SK-N-SH (cell line): ENCODE results near the gene GIMAP4.

ENCODE experiments used
- CHD2 ChIP-seq: fragments of 150-350 bp; IDR thresholded peaks from 2 replicates; pipeline ENCODE4 v1.6.1; 2018; ENCODE audit warnings: low read length; ENCODE audit not compliant: partially characterized antibody
- CTCF ChIP-seq: fragments of 200-600 bp; sonication (generic); IDR thresholded peaks from 2 replicates; pipeline ENCODE4 v1.6.1; 2017; ENCODE audit warnings: antibody characterized with exemption, mild to moderate bottlenecking, moderate library complexity
- EZH2phosphoT487 ChIP-seq: fragments of 200-600 bp; sonication (generic); IDR thresholded peaks from 2 replicates; pipeline ENCODE4 v1.6.1; 2017; ENCODE audit warnings: low read depth, mixed run types, mild to moderate bottlenecking, antibody characterized with exemption, moderate library complexity, borderline replicate concordance
- FOSL2 ChIP-seq: IDR thresholded peaks from 2 replicates; pipeline ENCODE4 v1.4.0; 2012; ENCODE audit warnings: low read depth, mild to moderate bottlenecking, moderate library complexity, borderline replicate concordance
- GABPA ChIP-seq: IDR thresholded peaks from 2 replicates; pipeline ENCODE4 v1.4.0; 2012; ENCODE audit warnings: low read depth, mild to moderate bottlenecking
- IRF3 ChIP-seq: fragments of 150-350 bp; IDR thresholded peaks from 2 replicates; pipeline ENCODE4 v1.6.1; 2016; ENCODE audit warnings: mild to moderate bottlenecking, low read depth, low read length
- PBX3 ChIP-seq: IDR thresholded peaks from 2 replicates; pipeline ENCODE4; 2012
- RCOR1 ChIP-seq: fragments of 150-350 bp; IDR thresholded peaks from 2 replicates; pipeline ENCODE4 v1.6.1; 2017; ENCODE audit warnings: antibody characterized with exemption, low read length
- REST ChIP-seq: IDR thresholded peaks from 2 replicates; pipeline ENCODE4 v1.6.1; 2012; ENCODE audit warnings: mild to moderate bottlenecking, low read depth, low read length, moderate library complexity
- RFX5 ChIP-seq: IDR thresholded peaks from 2 replicates; pipeline ENCODE4 v1.6.1; 2012; ENCODE audit warnings: mild to moderate bottlenecking, improper control_type of control experiment, low read length
- TAF1 ChIP-seq: IDR thresholded peaks from 2 replicates; pipeline ENCODE4 v1.6.1; 2012; ENCODE audit warnings: low read depth, mild to moderate bottlenecking, low read length, moderate library complexity, borderline replicate concordance
- TF ChIP-seq, protein P1 (sequence below): fragments of 150-350 bp; IDR thresholded peaks from 2 replicates; pipeline ENCODE4 v1.6.1; 2017; ENCODE audit warnings: antibody characterized with exemption, low read length, low read depth, borderline replicate concordance

DNA sequence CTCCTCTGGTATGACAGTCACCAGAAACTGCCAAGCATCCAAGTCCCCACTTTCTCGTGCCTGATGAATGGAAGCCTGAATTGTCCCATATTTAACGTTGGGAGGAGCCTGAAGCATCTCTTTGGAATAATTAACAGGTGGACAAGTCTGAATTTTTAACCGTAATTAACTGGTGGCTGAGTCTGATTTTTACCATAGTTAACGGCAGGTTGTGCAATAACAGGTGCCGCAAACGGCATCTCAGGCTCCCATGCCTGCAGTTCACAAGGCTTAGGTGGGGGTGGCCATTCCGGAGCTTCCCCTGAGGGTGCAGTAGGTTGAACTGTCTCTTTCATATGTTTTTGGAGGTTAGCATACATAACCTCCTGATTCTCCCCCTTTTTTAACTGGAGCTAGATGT is 2.0 kb upstream of the GIMAP4 start:
- TF ChIP-seq CTCF, result no peak
- no peak for TF ChIP-seq CHD2
- TF ChIP-seq, protein P1, sequence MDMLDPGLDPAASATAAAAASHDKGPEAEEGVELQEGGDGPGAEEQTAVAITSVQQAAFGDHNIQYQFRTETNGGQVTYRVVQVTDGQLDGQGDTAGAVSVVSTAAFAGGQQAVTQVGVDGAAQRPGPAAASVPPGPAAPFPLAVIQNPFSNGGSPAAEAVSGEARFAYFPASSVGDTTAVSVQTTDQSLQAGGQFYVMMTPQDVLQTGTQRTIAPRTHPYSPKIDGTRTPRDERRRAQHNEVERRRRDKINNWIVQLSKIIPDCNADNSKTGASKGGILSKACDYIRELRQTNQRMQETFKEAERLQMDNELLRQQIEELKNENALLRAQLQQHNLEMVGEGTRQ, result no peak
- TF ChIP-seq PBX3, result no peak
- TF ChIP-seq RFX5, result no peak
- no peak for TF ChIP-seq EZH2phosphoT487
- no peak for TF ChIP-seq REST
- TF ChIP-seq TAF1, result no peak
- no peak for TF ChIP-seq IRF3
- TF ChIP-seq FOSL2, result no peak
- TF ChIP-seq GABPA, result no peak
- TF ChIP-seq RCOR1, result no peak
